Vagina (tissue), 2 donors: Measurements from ENCODE around the gene MAN2B2. TPM values are rescaled to one million over a fixed set of nuclear protein-coding genes. Genes with fewer than 3 reads are reported as not detected.

ENCODE experiments used
- DNase-seq, 2 donors: peaks; one replicate each; pipeline ENCODE4 v3.0.0-alpha.2; 2017; ENCODE audit errors: extremely low spot score in 2 of 2
- H3K27ac ChIP-seq: fragments of 200-600 bp; sonication (generic); one replicate; pipeline ENCODE4 v1.5.1; 2019
- H3K27me3 ChIP-seq: fragments of 200-600 bp; sonication (generic); one replicate; pipeline ENCODE4 v1.5.1; 2019
- H3K36me3 ChIP-seq, 2 donors: fragments of 200-600 bp; sonication (generic); one replicate each; pipeline ENCODE4 v1.5.1; 2017 to 2019
- H3K4me1 ChIP-seq: fragments of 200-600 bp; sonication (generic); one replicate; pipeline ENCODE4 v1.5.1; 2019
- H3K4me3 ChIP-seq, 2 donors: fragments of 200-600 bp; sonication (generic); 1 replicate in 1 of 2; 2 replicates in 1 of 2; pipeline ENCODE4 v1.5.1; 2016 to 2019
- H3K9me3 ChIP-seq: fragments of 200-600 bp; sonication (generic); one replicate; pipeline ENCODE4 v1.5.1; 2019
- CTCF ChIP-seq, 3 experiments: fragments of 450-650 bp in 2 of 3; fragments of 200-600 bp in 1 of 3; sonication (generic) in 1 of 3; IDR thresholded peaks; one replicate each; pipeline ENCODE4 v1.5.1; 2017 to 2019; ENCODE audit warnings: antibody characterized with exemption in 3 of 3, mild to moderate bottlenecking in 2 of 3, moderate library complexity in 2 of 3
- POLR2A ChIP-seq, 2 donors: fragments of 450-650 bp; IDR thresholded peaks; one replicate each; pipeline ENCODE4 v1.6.1; 2017; ENCODE audit warnings: antibody characterized with exemption in 2 of 2, mild to moderate bottlenecking in 2 of 2, moderate library complexity in 2 of 2
- POLR2AphosphoS5 ChIP-seq, 2 donors: sonication (generic); formaldehyde crosslinking; IDR thresholded peaks; one replicate each; pipeline ENCODE4 v1.9.0; 2017; ENCODE audit warnings: antibody characterized with exemption in 2 of 2, mild to moderate bottlenecking in 2 of 2, low read depth in 1 of 2; ENCODE audit not compliant: insufficient read depth in 1 of 2
- intact Hi-C: fragments of 100-400 bp; cut with DNase I; formaldehyde crosslinking; loops from one replicate; pipeline ENCODE4 v1.15.1; 2023
- total RNA-seq: library from RNA; depleted of rRNA; stranded (reverse); fragments of >200 nt; gene quantifications from one replicate; pipeline ENCODE4 v1.2.3, GENCODE V29; 2016

MAN2B2 gene
- total RNA-seq, 1 donor from 2014 or later, result 26.3 TPM

GRCh38 chr4:6577409-6577808, 2.4 kb downstream of the MAN2B2 start:
- H3K27ac ChIP-seq, result no peak overlapping the region
- no peak overlapping the region for H3K4me3 ChIP-seq
- H3K36me3 ChIP-seq, result peaks cover 0 to 41% of the 10 kb centered on the region in 2 donors
- DNase-seq, result no peak
- H3K9me3 ChIP-seq, result no peaks in the 10 kb centered on the region
- TF ChIP-seq POLR2A (IDR thresholded peaks at IDR 0.05) (no peak), CTCF (IDR thresholded peaks at IDR 0.05) (no peak), POLR2AphosphoS5 (IDR thresholded peaks at IDR 0.05; ENCODE audit: insufficient read depth in 1 of 2, low read depth in 1 of 2) (no peak)
- H3K27me3 ChIP-seq, result no peaks in the 10 kb centered on the region
- intact Hi-C loops, result no loop called here
- H3K4me1 ChIP-seq, result peaks cover 25% of the 10 kb centered on the region

GRCh38 chr4:6578221-6578620, 3.2 kb downstream of the MAN2B2 start:
- H3K36me3 ChIP-seq, result peaks cover 0 to 42% of the 10 kb centered on the region in 2 donors

GRCh38 chr4:6580353-6580752, 5.4 kb downstream of the MAN2B2 start:
- H3K9me3 ChIP-seq, result no peaks in the 10 kb centered on the region
- TF ChIP-seq POLR2A (IDR thresholded peaks at IDR 0.05) (no peak), POLR2AphosphoS5 (IDR thresholded peaks at IDR 0.05; ENCODE audit: insufficient read depth in 1 of 2, low read depth in 1 of 2) (no peak), CTCF (IDR thresholded peaks at IDR 0.05) (no peak)
- no peak overlapping the region for H3K27ac ChIP-seq
- no peak overlapping the region for H3K4me3 ChIP-seq
- H3K4me1 ChIP-seq, result peaks cover 13% of the 10 kb centered on the region
- no peak for DNase-seq
- H3K27me3 ChIP-seq, result no peaks in the 10 kb centered on the region
- peaks cover 0 to 42% of the 10 kb centered on the region in 2 donors for H3K36me3 ChIP-seq
- intact Hi-C loops, result no loop called here

More at GRCh38 chr4:6578221-6578620, 3.2 kb downstream of the MAN2B2 start:
- DNase-seq, result no peak
- Histone ChIP-seq H3K27ac (no peak overlapping the region), H3K4me1 (peaks cover 25% of the 10 kb centered on the region), H3K4me3 (no peak overlapping the region), H3K9me3 (no peaks in the 10 kb centered on the region), H3K27me3 (no peaks in the 10 kb centered on the region)
- no peak for TF ChIP-seq CTCF (IDR thresholded peaks at IDR 0.05)
- TF ChIP-seq POLR2AphosphoS5 (IDR thresholded peaks at IDR 0.05; ENCODE audit: insufficient read depth in 1 of 2, low read depth in 1 of 2), result no peak
- intact Hi-C loops, result no loop called here

DNA sequence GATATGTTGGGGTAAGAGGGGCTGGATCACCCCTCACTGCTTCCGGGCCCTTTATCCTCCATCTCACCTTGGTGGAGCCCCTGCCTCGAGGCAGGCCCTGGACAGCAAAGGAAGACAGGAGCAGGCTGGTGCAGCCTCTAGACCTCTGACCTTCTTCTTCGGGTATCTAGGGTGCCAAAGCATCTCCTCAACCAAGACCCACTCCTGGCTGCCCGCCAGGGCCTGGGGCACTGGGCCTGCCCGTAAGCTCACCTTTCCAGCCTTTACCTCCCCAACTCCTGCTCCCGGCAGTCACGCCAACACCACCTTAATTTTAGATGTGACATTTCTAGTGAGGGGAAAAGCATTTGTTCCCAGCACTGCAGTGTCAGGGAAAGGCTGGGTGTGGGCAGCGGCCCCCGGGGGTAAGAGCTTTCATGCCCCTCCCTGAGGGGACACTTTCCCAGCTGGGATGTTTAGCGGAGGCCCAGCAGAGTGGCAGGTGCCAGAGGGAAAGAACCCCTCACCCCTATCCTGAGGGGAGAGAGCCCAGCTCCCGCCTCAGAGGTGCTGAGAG, 6.7 kb downstream of the MAN2B2 start:
- peaks cover under 1% of the 10 kb centered on the region for H3K4me1 ChIP-seq
- DNase-seq, result no peak
- no peaks in the 10 kb centered on the region for H3K27me3 ChIP-seq
- no peak overlapping the region for H3K27ac ChIP-seq
- no peak overlapping the region for H3K4me3 ChIP-seq
- no peaks in the 10 kb centered on the region for H3K9me3 ChIP-seq
- TF ChIP-seq CTCF (IDR thresholded peaks at IDR 0.05) (no peak), POLR2AphosphoS5 (IDR thresholded peaks at IDR 0.05; ENCODE audit: insufficient read depth in 1 of 2, low read depth in 1 of 2) (no peak), POLR2A (IDR thresholded peaks at IDR 0.05) (no peak)
- H3K36me3 ChIP-seq, result peaks cover 0 to 42% of the 10 kb centered on the region in 2 donors
- intact Hi-C loops, result no loop called here

- DNase-seq, result no peak
- Histone ChIP-seq H3K4me3 (no peak overlapping the region), H3K27ac (no peak overlapping the region), H3K27me3 (no peaks in the 10 kb centered on the region), H3K9me3 (no peaks in the 10 kb centered on the region), H3K4me1 (no peaks in the 10 kb centered on the region), H3K36me3 (peaks cover 0 to 38% of the 10 kb centered on the region in 2 donors)
- TF ChIP-seq POLR2AphosphoS5 (IDR thresholded peaks at IDR 0.05; ENCODE audit: insufficient read depth in 1 of 2, low read depth in 1 of 2) (no peak), POLR2A (IDR thresholded peaks at IDR 0.05) (no peak), CTCF (IDR thresholded peaks at IDR 0.05) (no peak)
- intact Hi-C loops, result no loop called here
These were observed 8.0 kb downstream of the MAN2B2 start for GRCh38 chr4:6582889-6583490.
